NT2/D1 (cell line): ENCODE results near the gene CCL4L2.
"Not testable (repeated sequence)": the region's sequence is repeated elsewhere in the genome, so short reads cannot be mapped to it uniquely, and the experiment has no call there.

Experiments used
- SUZ12 ChIP-seq: IDR thresholded peaks from 2 replicates; pipeline ENCODE4 v1.6.1; 2011; ENCODE audit not compliant: insufficient read length, insufficient read depth; ENCODE audit errors: extremely low read depth
- YY1 ChIP-seq: IDR thresholded peaks from 2 replicates; pipeline ENCODE4 v1.6.1; 2011; ENCODE audit not compliant: insufficient read length, insufficient read depth
- ZNF274 ChIP-seq: IDR thresholded peaks from 2 replicates; pipeline ENCODE4 v1.6.1; 2011; ENCODE audit warnings: mild to moderate bottlenecking, low read depth, low read length

DNA sequence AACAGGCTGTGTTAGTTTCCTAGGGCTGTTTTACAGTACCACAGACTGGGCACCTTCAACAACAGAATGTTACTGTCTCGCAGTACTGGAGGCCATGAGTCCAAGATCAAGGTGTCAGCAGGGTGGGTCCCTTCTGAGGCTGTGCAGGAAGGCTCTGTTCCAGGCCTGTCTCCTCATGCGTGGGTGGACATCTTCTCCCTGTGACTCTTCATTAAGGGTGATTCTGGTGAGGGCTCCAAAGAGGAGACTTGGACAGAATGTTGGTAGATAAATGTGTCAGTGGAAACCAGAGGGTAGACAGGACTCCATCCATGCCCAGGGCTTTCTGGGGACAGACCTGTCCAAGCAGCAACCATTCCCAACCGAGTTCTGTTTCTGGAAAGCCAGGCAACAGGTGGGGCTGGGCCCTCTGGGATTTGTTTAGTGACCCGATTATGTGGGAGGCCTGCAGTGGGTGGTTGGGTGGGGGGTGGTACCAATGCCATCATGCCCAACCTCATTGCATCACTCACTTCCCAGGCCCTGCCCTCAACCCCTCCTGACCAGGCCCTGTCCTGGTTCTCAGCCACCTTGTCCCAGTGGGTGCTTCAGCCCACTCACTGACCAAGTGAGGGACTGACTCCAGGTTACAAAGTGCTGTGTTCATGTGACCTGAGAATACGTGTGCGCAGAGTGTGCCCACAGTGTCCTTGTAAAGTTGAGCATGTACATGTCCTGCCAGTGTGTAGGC is 29.3 kb upstream of the CCL4L2 start:
- not testable (repeated sequence) for TF ChIP-seq ZNF274, YY1, SUZ12
